SK-N-MC (cell line): ENCODE data around the gene PLA2G4E.

Experiments used
- DNase-seq: peaks from one replicate; pipeline ENCODE4 v3.0.0-alpha.2; 2011; ENCODE audit warnings: low read depth, low spot score
- H3K27ac ChIP-seq: fragments of 200-600 bp; sonication (generic); 2 replicates; pipeline ENCODE4 v1.5.1; 2016; ENCODE audit warnings: mixed run types
- H3K36me3 ChIP-seq: fragments of 200-600 bp; sonication (generic); 2 replicates; pipeline ENCODE4 v1.6.1; 2017; ENCODE audit warnings: antibody characterized with exemption, low read length, mixed read lengths; ENCODE audit not compliant: insufficient read depth
- H3K4me3 ChIP-seq: fragments of 200-600 bp; sonication (generic); 2 replicates; pipeline ENCODE4 v1.5.1; 2016
- H3K9ac ChIP-seq: fragments of 200-600 bp; sonication (generic); 2 replicates; pipeline ENCODE4 v1.8.0; 2017; ENCODE audit warnings: mixed run types, mixed read lengths; ENCODE audit not compliant: insufficient read length
- H3K9me3 ChIP-seq: fragments of 200-600 bp; sonication (generic); 2 replicates; pipeline ENCODE4 v1.6.1; 2017; ENCODE audit warnings: low read depth, mild to moderate bottlenecking, antibody characterized with exemption, low read length, moderate library complexity, mixed read lengths
- EZH2 ChIP-seq: fragments of 200-600 bp; sonication (generic); IDR thresholded peaks from one replicate; pipeline ENCODE4 v1.6.1; 2017; ENCODE audit warnings: antibody characterized with exemption
- FOXP2 ChIP-seq: optimal IDR thresholded peaks from 2 replicates; pipeline ENCODE3; 2011; ENCODE audit warnings: mild to moderate bottlenecking, moderate library complexity; ENCODE audit not compliant: insufficient read depth; ENCODE audit errors: extremely low read length, control extremely low read depth
- POLR2AphosphoS5 ChIP-seq: IDR thresholded peaks from 2 replicates; pipeline ENCODE4 v1.6.1; 2012; ENCODE audit warnings: mild to moderate bottlenecking, low read depth, low read length, borderline replicate concordance

PLA2G4E gene

GRCh38 chr15:42056934-42057798 lies 36.3 kb upstream of the PLA2G4E start:
- TF ChIP-seq POLR2AphosphoS5, result no peak
- TF ChIP-seq EZH2, result no peak
- TF ChIP-seq FOXP2, result no peak
- Histone ChIP-seq H3K36me3 (no peaks in the 10 kb centered on the region), H3K27ac (no peak overlapping the region), H3K9me3 (no peaks in the 10 kb centered on the region), H3K9ac (no peak overlapping the region), H3K4me3 (peak overlapping the region; percentile 69)
- DNase-seq, result no peak

DNA sequence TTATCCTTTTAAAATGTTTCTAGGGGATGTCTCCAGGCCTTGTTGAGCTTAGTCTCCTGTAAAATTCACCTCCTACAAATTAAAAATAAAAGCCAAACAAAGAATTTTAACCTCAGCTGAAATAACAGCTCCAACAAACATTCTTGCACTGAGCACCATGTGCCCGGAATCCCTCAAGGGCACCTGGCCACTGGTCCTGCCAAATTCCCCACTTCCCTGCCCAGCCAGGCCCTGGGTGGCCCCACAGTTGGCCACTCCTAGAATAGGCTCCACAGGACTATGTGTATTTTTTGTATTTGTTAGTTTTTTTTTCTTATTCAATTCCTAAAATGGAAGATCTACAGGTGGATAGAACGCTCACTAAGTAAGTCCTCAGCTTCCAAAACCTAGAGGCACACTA lies 33.1 kb upstream of the PLA2G4E start:
- H3K9ac ChIP-seq, result no peak overlapping the region
- DNase-seq, result no peak
- H3K9me3 ChIP-seq, result no peaks in the 10 kb centered on the region
- no peak overlapping the region for H3K27ac ChIP-seq
- no peak overlapping the region for H3K4me3 ChIP-seq
- TF ChIP-seq POLR2AphosphoS5 (no peak), EZH2 (no peak), FOXP2 (no peak)
- no peaks in the 10 kb centered on the region for H3K36me3 ChIP-seq

- no peak overlapping the region for H3K9ac ChIP-seq
- no peak overlapping the region for H3K4me3 ChIP-seq
- H3K36me3 ChIP-seq, result no peaks in the 10 kb centered on the region
- TF ChIP-seq POLR2AphosphoS5 (no peak), FOXP2 (no peak), EZH2 (no peak)
- no peaks in the 10 kb centered on the region for H3K9me3 ChIP-seq
- no peak overlapping the region for H3K27ac ChIP-seq
- DNase-seq, result no peak
These were observed 32.2 kb upstream of the PLA2G4E start for GRCh38 chr15:42053010-42053409.

DNA sequence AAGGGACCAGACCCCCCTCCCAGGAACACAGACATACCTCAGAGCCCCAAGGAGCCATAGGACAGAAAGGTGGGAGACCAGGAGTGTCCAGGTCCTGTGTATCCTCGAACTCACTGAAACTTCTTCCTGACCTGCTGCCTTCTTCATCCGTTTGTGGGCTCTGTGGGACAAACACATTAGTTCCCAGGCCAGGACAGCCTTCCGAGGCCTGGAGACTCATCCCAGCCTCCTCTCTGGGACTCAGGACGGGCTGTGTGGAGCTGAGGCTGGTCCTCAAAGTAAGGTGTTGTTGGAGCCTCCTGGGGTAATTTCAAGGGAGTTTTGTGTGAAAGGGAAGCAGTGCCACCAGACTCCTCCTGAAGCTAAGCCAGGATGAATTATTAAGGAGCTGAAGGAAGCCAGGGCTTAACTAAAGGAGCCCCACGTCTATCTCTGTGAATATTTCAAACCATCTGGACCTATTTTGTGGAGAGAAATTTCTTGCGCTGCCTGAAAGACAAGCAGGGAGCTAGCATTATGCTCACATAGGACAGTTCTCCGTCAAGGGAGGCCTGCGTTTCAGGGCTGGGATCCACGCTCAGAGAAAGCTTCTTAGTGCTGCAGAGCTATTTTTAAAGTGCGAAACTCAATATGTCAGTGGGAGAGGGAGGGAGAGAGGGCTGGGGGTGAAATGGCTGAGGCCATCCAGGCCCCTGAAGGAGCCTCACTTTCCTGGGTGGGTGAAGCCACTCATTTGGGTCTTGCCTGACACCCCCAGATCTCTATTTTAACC lies 29.8 kb upstream of the PLA2G4E start:
- TF ChIP-seq EZH2 (no peak), FOXP2 (no peak), POLR2AphosphoS5 (no peak)
- Histone ChIP-seq H3K4me3 (no peak overlapping the region), H3K9me3 (no peaks in the 10 kb centered on the region), H3K27ac (no peak overlapping the region), H3K36me3 (no peaks in the 10 kb centered on the region), H3K9ac (no peak overlapping the region)
- DNase-seq, result no peak

GRCh38 chr15:42048821-42049200 lies 28.0 kb upstream of the PLA2G4E start:
- Histone ChIP-seq H3K9ac (no peak overlapping the region), H3K36me3 (no peaks in the 10 kb centered on the region), H3K9me3 (no peaks in the 10 kb centered on the region), H3K27ac (no peak overlapping the region), H3K4me3 (no peak overlapping the region)
- no peak for DNase-seq
- TF ChIP-seq POLR2AphosphoS5, result no peak
- no peak for TF ChIP-seq FOXP2
- no peak for TF ChIP-seq EZH2

- no peak for TF ChIP-seq FOXP2
- no peak overlapping the region for H3K27ac ChIP-seq
- H3K9me3 ChIP-seq, result no peaks in the 10 kb centered on the region
- no peaks in the 10 kb centered on the region for H3K36me3 ChIP-seq
- no peak for DNase-seq
- H3K9ac ChIP-seq, result no peak overlapping the region
- H3K4me3 ChIP-seq, result no peak overlapping the region
These were observed 27.4 kb upstream of the PLA2G4E start for GRCh38 chr15:42048080-42048820.

DNA sequence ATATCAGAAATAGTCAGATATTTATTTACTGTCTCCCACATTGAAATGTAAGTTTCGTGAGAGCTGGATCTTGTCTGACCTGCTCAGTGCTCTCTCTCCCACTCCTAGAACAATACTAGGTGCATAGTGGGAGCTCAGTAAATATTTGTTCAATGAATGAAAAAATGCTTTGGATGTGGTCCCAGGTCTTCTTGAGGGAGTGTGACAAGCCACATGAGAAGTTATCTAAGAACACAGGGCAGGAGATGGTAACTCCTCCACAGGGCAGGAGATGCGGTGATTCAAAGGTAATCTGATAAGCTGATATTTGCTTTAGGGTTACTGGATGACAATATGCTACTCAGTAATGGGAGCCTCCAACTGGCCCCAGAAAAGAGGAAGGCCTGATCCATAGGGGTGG lies 25.8 kb upstream of the PLA2G4E start:
- Histone ChIP-seq H3K27ac (no peak overlapping the region), H3K4me3 (no peak overlapping the region), H3K36me3 (no peaks in the 10 kb centered on the region), H3K9me3 (no peaks in the 10 kb centered on the region), H3K9ac (no peak overlapping the region)
- no peak for DNase-seq
- TF ChIP-seq POLR2AphosphoS5 (no peak), EZH2 (no peak), FOXP2 (no peak)

- H3K36me3 ChIP-seq, result no peaks in the 10 kb centered on the region
- no peak overlapping the region for H3K27ac ChIP-seq
- H3K9me3 ChIP-seq, result no peaks in the 10 kb centered on the region
- DNase-seq, result no peak
- no peak overlapping the region for H3K9ac ChIP-seq
- H3K4me3 ChIP-seq, result no peak overlapping the region
- TF ChIP-seq FOXP2, result no peak
- no peak for TF ChIP-seq POLR2AphosphoS5
These were observed 24.4 kb upstream of the PLA2G4E start for GRCh38 chr15:42045211-42045615.
